GM12891 (cell line): ENCODE measurements around the gene ITSN1.

ENCODE experiments used
- PAX5 ChIP-seq: IDR thresholded peaks from 2 replicates; pipeline ENCODE4 v1.6.1; 2011; ENCODE audit warnings: low read length, moderate library complexity, mild to moderate bottlenecking; ENCODE audit not compliant: insufficient read depth, severe bottlenecking
- POLR2A ChIP-seq: IDR thresholded peaks from 2 replicates; pipeline ENCODE4 v1.6.1; 2011; ENCODE audit warnings: low read depth, low read length, control low read depth
- POLR2AphosphoS5 ChIP-seq: IDR thresholded peaks from 2 replicates; pipeline ENCODE4 v1.6.1; 2011; ENCODE audit warnings: low read depth, low read length, control low read depth
- POU2F2 ChIP-seq: IDR thresholded peaks from 2 replicates; pipeline ENCODE4 v1.6.1; 2011; ENCODE audit warnings: low read depth, mild to moderate bottlenecking, control low read depth, low read length, moderate library complexity
- SPI1 ChIP-seq: IDR thresholded peaks from 2 replicates; pipeline ENCODE4 v1.6.1; 2011; ENCODE audit warnings: low read depth, low read length, control low read depth
- TAF1 ChIP-seq: IDR thresholded peaks from 2 replicates; pipeline ENCODE4 v1.6.1; 2011; ENCODE audit warnings: low read depth, low read length, control low read depth

DNA sequence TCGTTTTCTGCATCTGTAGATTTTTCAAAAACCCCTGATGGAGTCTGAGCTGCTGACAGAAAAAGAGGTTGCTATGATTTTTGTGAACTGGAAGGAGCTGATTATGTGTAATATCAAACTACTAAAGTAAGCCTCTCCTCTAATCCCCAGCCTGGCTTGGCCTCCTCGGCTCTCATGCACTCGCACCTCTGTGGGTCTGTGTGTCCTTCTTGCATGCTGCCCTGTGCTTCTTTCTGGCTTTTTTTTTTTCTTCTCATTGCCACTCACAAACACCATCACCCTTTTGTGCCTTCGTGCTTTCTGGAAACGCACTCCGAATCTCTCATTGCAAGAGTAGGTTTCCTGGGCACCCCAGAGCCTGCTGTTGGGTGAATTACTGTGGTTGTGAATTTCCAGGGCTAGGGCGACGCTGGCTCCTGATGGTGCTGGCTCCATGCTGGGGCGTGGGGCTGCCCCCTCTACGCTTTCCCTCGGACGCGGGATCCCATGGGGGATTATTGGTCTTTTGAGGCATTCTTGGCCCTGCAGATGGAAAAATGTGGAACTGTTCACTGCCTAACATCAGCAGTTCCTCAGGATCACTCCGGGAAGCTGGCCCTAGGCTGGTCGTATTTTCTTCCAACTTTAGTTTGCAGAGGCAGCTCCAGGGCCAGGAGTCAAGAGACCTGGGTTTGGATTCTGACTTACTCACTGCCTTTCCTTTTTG, 216.5 kb downstream of the ITSN1 start:
- no peak for TF ChIP-seq TAF1
- no peak for TF ChIP-seq POLR2A
- no peak for TF ChIP-seq POLR2AphosphoS5
- no peak for TF ChIP-seq POU2F2
- no peak for TF ChIP-seq PAX5
- no peak for TF ChIP-seq SPI1
